GM18951 (cell line): ENCODE measurements around the gene AS3MT.
"Not testable (repeated sequence)": the region's sequence is repeated elsewhere in the genome, so short reads cannot be mapped to it uniquely, and the experiment has no call there.

Experiments
- POLR2A ChIP-seq: IDR thresholded peaks from 4 replicates; pipeline ENCODE4 v1.6.1; 2011; ENCODE audit warnings: mild to moderate bottlenecking; ENCODE audit not compliant: insufficient read length, insufficient read depth; ENCODE audit errors: extremely low read depth
- in situ Hi-C: fragments of 300-500 bp; cut with MboI; formaldehyde crosslinking; loops from one replicate; pipeline ENCODE4 v1.12.0; 2022; ENCODE audit warnings: low sequenced_read_pairs, mixed read lengths, inconsistent platforms; ENCODE audit not compliant: unreplicated experiment

AS3MT gene

DNA sequence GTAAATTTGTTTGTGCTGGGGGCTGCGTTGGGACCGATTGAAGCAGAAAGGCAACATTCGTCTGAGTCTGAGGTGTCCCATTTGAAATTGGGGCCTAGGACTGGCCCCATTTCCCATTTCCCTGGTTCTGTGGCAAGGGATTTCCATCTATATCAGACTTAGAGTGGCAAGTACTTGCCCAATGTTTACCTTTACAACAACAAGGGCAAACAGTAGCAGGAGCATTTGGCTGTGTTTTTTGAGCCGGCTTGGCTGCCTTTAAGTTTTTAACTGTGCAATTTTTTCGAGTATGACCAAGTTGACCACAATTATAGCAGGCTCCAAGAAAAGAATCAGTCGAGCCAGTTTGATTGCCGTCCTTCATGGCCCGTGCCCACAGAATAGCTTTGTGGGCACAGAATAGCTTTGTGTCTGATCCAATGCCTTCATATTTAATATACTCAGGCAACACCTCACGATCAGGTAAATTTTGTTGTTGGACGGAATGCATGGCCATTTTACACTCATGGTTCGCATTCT is 27.4 kb upstream of the AS3MT start:
- no peak for TF ChIP-seq POLR2A
- in situ Hi-C loops, result no loop called here

- in situ Hi-C loops, result not testable (repeated sequence)
Observed at GRCh38 chr10:102843139-102843538, 26.1 kb upstream of the AS3MT start.

GRCh38 chr10:102844190-102844776 is 25.0 kb upstream of the AS3MT start:
- in situ Hi-C loops, result not testable (repeated sequence)

DNA sequence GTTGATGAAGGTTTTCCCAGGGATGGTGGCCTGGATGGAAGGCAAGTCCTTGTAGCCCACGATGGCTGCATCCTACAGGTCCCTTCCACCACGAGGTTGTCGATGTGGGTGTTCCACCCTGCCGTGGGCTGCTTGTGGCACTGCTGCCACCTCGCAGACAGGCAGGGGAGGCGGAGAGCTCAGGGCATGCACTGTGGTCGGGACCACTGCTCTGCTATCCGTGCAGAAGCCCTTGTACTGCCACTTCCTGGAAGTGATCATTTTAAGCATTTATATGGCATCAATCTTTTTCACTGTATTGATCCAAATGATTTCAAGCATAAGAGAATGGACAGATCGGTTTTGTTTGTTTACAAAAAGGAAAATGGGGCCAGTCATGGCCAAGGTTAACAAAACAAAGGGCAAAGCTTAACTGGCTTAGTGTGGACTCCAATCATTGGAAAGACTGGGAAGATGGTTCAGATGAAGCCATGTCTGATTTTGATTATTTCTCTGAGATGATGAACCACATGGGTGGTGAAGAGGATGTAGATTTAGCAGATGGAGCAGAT is 23.8 kb upstream of the AS3MT start:
- in situ Hi-C loops, result no loop called here
- TF ChIP-seq POLR2A, result no peak

DNA sequence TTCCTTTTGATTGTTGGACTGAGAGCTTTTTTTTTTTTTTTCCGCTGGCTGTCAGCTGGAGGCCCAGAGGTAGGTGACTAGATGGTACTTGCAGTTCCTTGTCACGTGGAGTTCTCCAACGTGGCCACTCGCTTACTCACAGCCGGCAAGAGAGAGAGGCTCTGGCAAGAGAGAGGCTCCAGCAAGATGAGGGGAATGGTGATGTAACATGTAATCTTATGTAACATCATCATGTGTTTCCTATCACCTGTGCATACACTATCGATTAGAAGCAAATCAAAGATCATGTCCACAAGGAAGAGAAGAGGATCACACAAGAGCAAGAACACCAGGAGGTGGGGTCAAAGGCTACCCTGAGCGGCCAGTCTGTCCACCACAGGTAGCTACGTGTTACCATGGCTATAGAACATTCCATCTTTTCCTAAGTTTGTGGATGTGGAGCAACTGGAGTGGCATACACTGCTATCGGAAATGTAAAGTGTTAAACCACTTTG is 19.2 kb upstream of the AS3MT start:
- TF ChIP-seq POLR2A, result no peak
- in situ Hi-C loops, result no loop called here

DNA sequence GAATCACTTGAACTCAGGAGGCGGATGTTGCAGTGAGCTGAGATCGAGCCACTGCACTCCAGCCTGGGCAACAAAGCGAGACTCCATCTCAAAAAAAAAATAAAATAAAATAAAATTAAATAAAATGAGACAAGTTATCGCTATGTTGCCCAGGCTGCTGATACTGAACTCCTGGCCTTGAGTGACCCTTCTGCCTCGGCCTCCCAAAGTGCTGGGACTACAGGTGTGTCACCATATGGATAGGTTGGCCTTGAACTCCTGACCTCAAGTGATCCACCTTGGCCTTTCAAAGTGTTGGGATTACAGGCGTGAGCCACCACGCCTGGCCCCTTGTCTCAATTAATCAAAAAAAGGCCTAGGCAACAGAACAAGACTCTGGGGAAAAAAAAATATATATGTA is 16.0 kb upstream of the AS3MT start:
- in situ Hi-C loops, result not testable (repeated sequence)

DNA sequence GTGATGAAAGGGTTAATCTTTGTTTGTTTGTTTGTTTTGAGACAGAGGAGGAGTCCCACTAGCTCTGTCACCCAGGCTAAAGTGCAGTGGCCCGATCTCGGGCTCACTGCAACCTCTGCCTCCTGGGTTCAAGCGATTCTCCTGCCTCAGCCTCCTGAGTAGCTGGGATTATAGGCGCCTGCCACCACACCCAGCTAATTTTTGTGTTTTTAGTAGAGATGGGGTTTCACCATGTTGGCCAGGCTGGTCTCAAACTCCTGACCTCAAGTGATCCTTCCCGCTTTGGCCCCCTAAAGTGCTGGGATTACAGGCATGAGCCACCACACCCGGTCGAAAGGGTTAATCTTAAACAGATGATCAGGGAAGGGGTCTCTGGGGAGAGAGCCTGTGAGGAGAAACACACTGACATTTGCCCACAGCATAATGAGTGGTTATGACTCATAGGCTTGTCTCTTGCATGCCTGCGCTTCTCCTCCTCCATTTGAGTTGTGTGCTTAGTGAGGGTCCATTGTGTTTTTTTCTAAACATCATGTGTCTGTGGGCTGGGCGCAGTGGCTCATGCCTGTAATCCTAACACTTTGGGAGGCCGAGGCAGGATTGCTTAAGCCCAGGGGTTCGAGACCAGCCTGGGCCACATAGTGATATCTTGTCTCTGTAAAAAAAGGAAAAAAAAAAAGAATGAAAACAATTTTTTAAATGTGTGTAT is 13.4 kb upstream of the AS3MT start:
- in situ Hi-C loops, result not testable (repeated sequence)

GRCh38 chr10:102856758-102857424 is 12.4 kb upstream of the AS3MT start:
- in situ Hi-C loops, result no loop called here
- no peak for TF ChIP-seq POLR2A

GRCh38 chr10:102859911-102860310 is 9.4 kb upstream of the AS3MT start:
- TF ChIP-seq POLR2A, result no peak

DNA sequence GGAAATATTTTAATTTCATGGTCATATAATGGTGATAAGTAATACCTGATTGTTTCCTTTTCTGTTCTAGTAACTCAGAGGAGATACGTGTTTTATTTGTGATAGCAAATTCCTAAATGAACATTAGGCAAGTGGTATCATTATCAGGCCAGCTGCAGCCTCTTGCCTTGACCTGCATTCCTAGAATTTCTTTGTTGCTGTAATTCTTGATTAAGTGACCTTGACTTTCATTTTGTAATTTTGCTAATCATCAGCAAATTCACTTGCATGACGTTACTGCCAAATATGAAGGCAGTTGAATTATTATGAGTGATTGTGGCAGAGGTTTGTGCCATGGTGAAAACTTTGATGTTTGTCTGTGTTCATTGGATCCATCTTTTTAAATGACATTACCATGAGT is 5.6 kb upstream of the AS3MT start:
- TF ChIP-seq POLR2A, result no peak
- in situ Hi-C loops, result no loop called here

More at GRCh38 chr10:102859911-102860310, 9.4 kb upstream of the AS3MT start:
- in situ Hi-C loops, result no loop called here

GRCh38 chr10:102865620-102866019 is 3.6 kb upstream of the AS3MT start:
- in situ Hi-C loops, result no loop called here
- TF ChIP-seq POLR2A, result no peak

GRCh38 chr10:102868911-102869257 is 386 bp upstream of the AS3MT start:
- in situ Hi-C loops, result no loop called here
- no peak for TF ChIP-seq POLR2A

DNA sequence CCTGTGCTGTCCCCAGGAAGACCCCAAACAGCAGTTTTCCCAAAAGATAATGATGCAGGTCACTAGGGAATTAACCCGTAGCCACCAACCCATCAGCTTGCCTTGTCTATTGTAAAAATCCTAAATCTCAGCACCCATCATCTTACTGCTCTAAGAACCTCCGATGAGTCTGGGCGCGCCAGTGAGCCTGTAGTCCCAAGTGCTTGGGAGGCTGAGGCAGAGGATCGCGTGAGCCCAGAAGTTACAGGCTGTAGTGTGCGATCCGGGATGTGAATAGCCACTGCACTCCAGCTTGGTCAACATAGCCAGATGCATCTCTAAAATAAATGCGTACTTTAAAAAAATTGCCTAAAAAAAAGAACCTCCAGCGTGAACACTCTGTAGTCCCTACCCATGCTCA is 951 bp downstream of the AS3MT start:
- in situ Hi-C loops, result no loop called here
- no peak for TF ChIP-seq POLR2A

DNA sequence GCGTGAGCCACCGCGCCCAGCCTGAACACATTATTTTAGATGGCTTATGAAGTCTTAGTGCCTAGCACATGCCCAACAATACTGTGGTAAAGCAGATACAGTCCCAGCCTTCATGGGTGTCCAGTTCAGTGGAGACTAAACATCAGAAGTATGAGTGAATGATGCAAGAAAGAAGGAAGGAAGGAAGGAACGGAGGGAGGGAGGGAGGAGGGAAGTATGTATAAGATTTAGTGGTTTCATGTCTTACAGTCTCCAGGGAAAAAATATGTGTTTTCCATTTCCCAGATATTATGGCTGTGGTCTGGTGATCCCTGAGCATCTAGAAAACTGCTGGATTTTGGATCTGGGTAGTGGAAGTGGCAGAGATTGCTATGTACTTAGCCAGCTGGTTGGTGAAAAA is 2.9 kb downstream of the AS3MT start:
- in situ Hi-C loops, result no loop called here
- no peak for TF ChIP-seq POLR2A
